Tibial nerve (tissue), 4 donors: ENCODE results near the gene INO80.

Experiments
- CTCF ChIP-seq, 5 experiments: fragments of 200-600 bp in 3 of 5; fragments of 450-650 bp in 2 of 5; sonication (generic) in 3 of 5; IDR thresholded peaks; one replicate each; pipeline ENCODE4 v1.5.1; 2016 to 2019; ENCODE audit warnings: antibody characterized with exemption in 5 of 5, mild to moderate bottlenecking in 3 of 5, moderate library complexity in 2 of 5
- EP300 ChIP-seq, 2 donors: sonication (generic); formaldehyde crosslinking; IDR thresholded peaks; one replicate each; pipeline ENCODE4 v1.6.1; 2017; ENCODE audit warnings: antibody characterized with exemption in 2 of 2, mild to moderate bottlenecking in 1 of 2
- POLR2A ChIP-seq, 2 donors: fragments of 450-650 bp; IDR thresholded peaks; one replicate each; pipeline ENCODE4 v1.6.1; 2017; ENCODE audit warnings: antibody characterized with exemption in 2 of 2, mild to moderate bottlenecking in 2 of 2, moderate library complexity in 2 of 2

- TF ChIP-seq POLR2A (IDR thresholded peaks at IDR 0.05) (no peak), CTCF (IDR thresholded peaks at IDR 0.05) (no peak), EP300 (IDR thresholded peaks at IDR 0.05) (no peak)
These were observed 49.6 kb downstream of the INO80 start for GRCh38 chr15:41066516-41066915.
